CD4-positive, alpha-beta T cell (primary cell): ENCODE data around the gene PRICKLE4. TPM values are rescaled to one million over a fixed set of nuclear protein-coding genes. Genes with fewer than 3 reads are reported as not detected.

Source experiments
- ATAC-seq: fragments of 200-7000 bp; cut with Tn5 transposase; one replicate; pipeline ENCODE4 v1.10.0; 2022; ENCODE audit warnings: mild to moderate bottlenecking; ENCODE audit not compliant: poor library complexity
- CTCF ChIA-PET: fragments of 350-600 bp; sonication (Branson Sonifier 250); formaldehyde crosslinking; loops from one replicate; lab custom pipeline; 2021; ENCODE audit warnings: antibody characterized with exemption, inconsistent platforms; lab: Charles Lee
- POLR2A ChIA-PET: fragments of 350-600 bp; sonication (Branson Sonifier 250); formaldehyde crosslinking; loops from one replicate; lab custom pipeline; 2021; ENCODE audit warnings: antibody characterized with exemption, inconsistent platforms; lab: Charles Lee
- DNase-seq, 14 experiments: peaks; one replicate each; pipeline ENCODE4 v3.0.0-alpha.2; 2013 to 2020; ENCODE audit warnings: mixed read lengths in 2 of 14
- H3K27ac ChIP-seq, 2 donors: one replicate each; pipeline versions ENCODE4 v1.5.1 to v1.7.0; 2013; ENCODE audit warnings: low read length in 2 of 2, low read depth in 1 of 2, mild to moderate bottlenecking in 1 of 2
- H3K27me3 ChIP-seq, 2 experiments: 1 replicate in 1 of 2; 2 replicates in 1 of 2; pipeline versions ENCODE4 v1.6.1 to v1.7.0; 2013; ENCODE audit warnings: low read length in 2 of 2, control low read depth in 1 of 2, mild to moderate bottlenecking in 1 of 2, moderate library complexity in 1 of 2; ENCODE audit not compliant: insufficient read depth in 2 of 2, control insufficient read depth in 1 of 2
- H3K36me3 ChIP-seq: one replicate; pipeline ENCODE4 v1.6.1; 2013; ENCODE audit warnings: low read length, control low read depth; ENCODE audit not compliant: insufficient read depth
- H3K4me1 ChIP-seq: one replicate; pipeline ENCODE4 v1.6.1; 2013; ENCODE audit warnings: low read length, control low read depth; ENCODE audit not compliant: insufficient read depth
- H3K4me3 ChIP-seq: one replicate; pipeline ENCODE4 v1.5.1; 2013; ENCODE audit warnings: mild to moderate bottlenecking, low read length, moderate library complexity
- H3K9me3 ChIP-seq, 2 experiments: 1 replicate in 1 of 2; 2 replicates in 1 of 2; pipeline versions ENCODE4 v1.6.1 to v1.7.0; 2013; ENCODE audit warnings: low read length in 2 of 2, mild to moderate bottlenecking in 2 of 2, control low read depth in 1 of 2, moderate library complexity in 1 of 2; ENCODE audit not compliant: control insufficient read depth in 1 of 2, insufficient read depth in 1 of 2
- H3K27ac Mint-ChIP-seq: one replicate; pipeline ENCODE4 v1.8.0; 2020; ENCODE audit warnings: mixed read lengths
- H3K27me3 Mint-ChIP-seq: one replicate; pipeline ENCODE4 v1.8.0; 2021; ENCODE audit warnings: mixed read lengths
- H3K36me3 Mint-ChIP-seq: one replicate; pipeline ENCODE4 v1.8.0; 2021; ENCODE audit warnings: low read depth, mixed read lengths
- H3K4me1 Mint-ChIP-seq: one replicate; pipeline ENCODE4 v1.8.0; 2021; ENCODE audit warnings: low read depth, mixed read lengths
- H3K4me3 Mint-ChIP-seq: one replicate; pipeline ENCODE4 v1.8.0; 2020; ENCODE audit warnings: mild to moderate bottlenecking, mixed read lengths
- H3K9me3 Mint-ChIP-seq: one replicate; pipeline ENCODE4 v1.8.0; 2020; ENCODE audit warnings: mixed read lengths
- intact Hi-C, 2 experiments: fragments of 100-400 bp; cut with DNase I in 1 of 2; cut with micrococcal nuclease in 1 of 2; formaldehyde crosslinking; loops; one replicate each; pipeline versions ENCODE4 v1.15.1 to v1.9.0; 2023 to 2025; cut with DNase I, micrococcal nuclease
- total RNA-seq, 174 experiments: library from RNA in 2 of 174; stranded (reverse) in 2 of 174; gene quantifications; one replicate each; pipeline ENCODE4 v1.2.3 and lab custom pipeline; 2021 to 2026
- TF ChIP-seq, protein P1 (sequence below): fragments of 200-600 bp; IDR thresholded peaks from one replicate; pipeline ENCODE4 v1.8.0; 2022; ENCODE audit warnings: antibody characterized with exemption, mild to moderate bottlenecking

Gene PRICKLE4
- total RNA-seq, 2 experiments from 2014 or later = not detected

DNA sequence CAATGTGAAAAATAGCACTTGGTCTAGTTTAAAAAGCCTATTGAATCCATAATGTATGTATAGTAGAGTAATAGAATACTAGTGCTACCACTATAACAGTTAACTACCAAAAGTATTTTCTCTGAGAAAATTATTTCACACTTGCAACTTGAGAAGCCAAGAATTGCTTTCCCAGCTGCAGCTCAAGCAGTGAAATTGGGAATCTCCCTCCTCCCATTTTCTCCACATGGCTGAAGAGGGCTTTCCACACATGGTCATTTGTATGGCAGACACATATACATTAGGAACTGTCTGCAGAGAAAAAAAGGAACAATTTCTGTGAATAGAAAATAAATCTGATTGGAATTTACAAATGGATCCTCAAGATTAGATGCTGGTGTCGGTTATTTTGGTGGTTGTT, 41.4 kb downstream of the PRICKLE4 start:
- H3K27ac ChIP-seq = no peak overlapping the region
- Mint-ChIP-seq H3K36me3 (no peaks in the 10 kb centered on the region), H3K4me1 (no peaks in the 10 kb centered on the region), H3K27ac (no peak overlapping the region), H3K27me3 (no peaks in the 10 kb centered on the region), H3K4me3 (no peak overlapping the region), H3K9me3 (no peaks in the 10 kb centered on the region)
- CTCF ChIA-PET = no interaction called here
- POLR2A ChIA-PET = no interaction called here
- intact Hi-C loops = no loop called here
- ATAC-seq (no peak), DNase-seq (no peak)
- H3K4me3 ChIP-seq = no peak overlapping the region
- no peaks in the 10 kb centered on the region for H3K36me3 ChIP-seq
- H3K9me3 ChIP-seq = no peaks in the 10 kb centered on the region
- no peaks in the 10 kb centered on the region for H3K4me1 ChIP-seq
- H3K27me3 ChIP-seq = no peaks in the 10 kb centered on the region
- TF ChIP-seq, protein P1, sequence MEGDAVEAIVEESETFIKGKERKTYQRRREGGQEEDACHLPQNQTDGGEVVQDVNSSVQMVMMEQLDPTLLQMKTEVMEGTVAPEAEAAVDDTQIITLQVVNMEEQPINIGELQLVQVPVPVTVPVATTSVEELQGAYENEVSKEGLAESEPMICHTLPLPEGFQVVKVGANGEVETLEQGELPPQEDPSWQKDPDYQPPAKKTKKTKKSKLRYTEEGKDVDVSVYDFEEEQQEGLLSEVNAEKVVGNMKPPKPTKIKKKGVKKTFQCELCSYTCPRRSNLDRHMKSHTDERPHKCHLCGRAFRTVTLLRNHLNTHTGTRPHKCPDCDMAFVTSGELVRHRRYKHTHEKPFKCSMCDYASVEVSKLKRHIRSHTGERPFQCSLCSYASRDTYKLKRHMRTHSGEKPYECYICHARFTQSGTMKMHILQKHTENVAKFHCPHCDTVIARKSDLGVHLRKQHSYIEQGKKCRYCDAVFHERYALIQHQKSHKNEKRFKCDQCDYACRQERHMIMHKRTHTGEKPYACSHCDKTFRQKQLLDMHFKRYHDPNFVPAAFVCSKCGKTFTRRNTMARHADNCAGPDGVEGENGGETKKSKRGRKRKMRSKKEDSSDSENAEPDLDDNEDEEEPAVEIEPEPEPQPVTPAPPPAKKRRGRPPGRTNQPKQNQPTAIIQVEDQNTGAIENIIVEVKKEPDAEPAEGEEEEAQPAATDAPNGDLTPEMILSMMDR = no peak

DNA sequence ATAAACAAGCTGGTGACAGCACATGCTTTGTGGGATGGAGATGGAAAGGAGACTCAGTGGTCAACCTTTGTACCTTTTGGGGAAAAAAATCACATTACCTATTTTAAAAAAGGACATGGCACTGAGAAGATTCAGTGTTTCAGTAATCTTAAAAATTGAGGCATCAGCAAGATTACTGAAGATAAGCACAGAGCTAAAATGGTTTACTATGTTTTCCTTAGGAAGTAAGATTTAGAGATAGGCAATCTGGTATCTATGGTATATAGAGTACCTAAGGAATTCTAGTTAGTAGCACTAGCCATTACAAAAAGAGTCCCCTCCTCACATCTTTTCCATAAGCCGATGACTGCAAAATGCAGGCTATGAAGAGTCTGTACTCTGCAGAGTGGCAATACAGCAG, 42.6 kb downstream of the PRICKLE4 start:
- CTCF ChIA-PET = no interaction called here

DNA sequence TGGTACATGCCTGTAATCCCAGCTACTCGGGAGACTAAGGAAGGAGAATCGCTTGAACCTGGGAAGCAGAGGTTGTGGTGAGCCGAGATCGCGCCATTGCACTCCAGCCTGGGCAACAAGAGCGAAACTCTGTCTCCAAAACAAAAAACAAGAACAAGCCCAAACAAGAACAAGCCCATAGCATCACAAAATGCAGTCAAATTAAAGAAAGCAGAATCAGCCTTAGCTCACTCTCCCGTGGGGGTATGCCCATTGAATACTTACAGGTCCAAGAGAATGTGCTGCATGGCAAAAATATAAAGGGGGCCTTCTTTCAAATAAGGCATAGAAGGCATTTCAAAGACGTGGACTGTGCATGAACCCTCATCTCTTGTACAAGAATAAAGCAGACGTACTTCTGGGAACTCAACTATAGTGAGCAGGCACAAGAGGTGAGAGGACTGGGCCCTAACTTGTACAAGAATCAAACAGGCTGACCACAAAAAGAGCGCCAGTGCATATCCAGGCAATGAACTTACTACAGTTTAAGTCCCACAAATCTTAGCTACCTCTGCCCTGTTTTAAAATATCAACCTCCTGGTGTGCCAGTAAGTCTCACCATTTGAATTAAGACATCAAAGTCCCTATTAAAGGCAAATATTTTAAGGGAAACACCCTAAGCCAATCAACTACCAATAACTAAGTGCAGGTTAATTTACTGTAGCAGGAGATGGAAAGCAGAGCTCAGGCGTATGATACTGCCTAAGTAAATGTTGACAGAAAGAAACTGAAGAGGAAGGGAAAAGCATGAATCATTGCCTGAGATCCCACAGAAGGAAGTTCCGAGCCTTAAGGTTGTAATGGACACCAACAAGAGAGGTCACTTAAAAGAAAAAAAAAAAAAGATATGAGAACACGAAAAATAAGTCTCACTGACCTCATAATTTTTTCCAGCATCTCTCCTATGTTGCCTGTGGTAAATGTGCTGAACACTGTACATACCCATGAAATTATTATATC, 44.3 kb downstream of the PRICKLE4 start:
- ChIA-PET CTCF (interaction anchor here (0.6 kb wide), 1 partner anchor 254 kb away, joined by 3 read pairs; no protein-coding TSS in a partner anchor), POLR2A (no interaction called here)
- no peak overlapping the region for H3K27ac ChIP-seq
- H3K9me3 Mint-ChIP-seq = no peaks in the 10 kb centered on the region
- no peaks in the 10 kb centered on the region for H3K27me3 Mint-ChIP-seq
- H3K27ac Mint-ChIP-seq = no peak overlapping the region
- TF ChIP-seq, protein P1 = no peak
- intact Hi-C loops = no loop called here
- ATAC-seq (no peak), DNase-seq (no peak)
- H3K4me3 ChIP-seq = no peak overlapping the region
- no peaks in the 10 kb centered on the region for H3K27me3 ChIP-seq
- H3K9me3 ChIP-seq = no peaks in the 10 kb centered on the region
- H3K4me3 Mint-ChIP-seq = no peak overlapping the region
- H3K4me1 Mint-ChIP-seq = no peaks in the 10 kb centered on the region
- H3K36me3 Mint-ChIP-seq = no peaks in the 10 kb centered on the region
- no peaks in the 10 kb centered on the region for H3K4me1 ChIP-seq
- no peaks in the 10 kb centered on the region for H3K36me3 ChIP-seq

More for the DNA sequence above, 42.6 kb downstream of the PRICKLE4 start:
- Mint-ChIP-seq H3K36me3 (no peaks in the 10 kb centered on the region), H3K4me3 (no peak overlapping the region), H3K9me3 (no peaks in the 10 kb centered on the region), H3K27me3 (no peaks in the 10 kb centered on the region), H3K4me1 (no peaks in the 10 kb centered on the region), H3K27ac (no peak overlapping the region)
- Histone ChIP-seq H3K27me3 (no peaks in the 10 kb centered on the region), H3K4me1 (no peaks in the 10 kb centered on the region), H3K4me3 (no peak overlapping the region), H3K9me3 (no peaks in the 10 kb centered on the region), H3K36me3 (no peaks in the 10 kb centered on the region), H3K27ac (no peak overlapping the region)
- intact Hi-C loops = no loop called here
- DNase-seq = no peak
- POLR2A ChIA-PET = interaction anchor here (0.6 kb wide), 2 partner anchors 40 to 766 kb away, joined by 3 read pairs; no protein-coding TSS in a partner anchor
- TF ChIP-seq, protein P1 = no peak
- ATAC-seq = no peak
